IMR-90 (cell line): ENCODE data around the gene GPR37. TPM values are rescaled to one million over a fixed set of nuclear protein-coding genes. Genes with fewer than 3 reads are reported as not detected.

Source experiments
- ATAC-seq: fragments of 200-7000 bp; cut with Tn5 transposase; 2 replicates; pipeline ENCODE4 v1.9.1; 2020; ENCODE audit warnings: low read depth, mild to moderate bottlenecking, moderate library complexity
- BruUV-seq: library from RNA; stranded (reverse); fragments of 400-500 nt; replicated peaks from 2 replicates; lab custom pipeline; 2021; lab: Mats Ljungman, UMichigan
- CTCF ChIA-PET: fragments of 300-600 bp; formaldehyde crosslinking; extraction: SDS; loops from one replicate; lab custom pipeline; 2021; ENCODE audit warnings: antibody characterized with exemption; lab: Yijun Ruan, JAX
- POLR2A ChIA-PET: fragments of 300-600 bp; sonication (Branson Sonifier 250); formaldehyde crosslinking; loops from one replicate; lab custom pipeline; 2022; ENCODE audit warnings: antibody characterized with exemption; ENCODE audit not compliant: unreplicated experiment; lab: Charles Lee
- DNase-seq: peaks from one replicate; pipeline ENCODE4 v3.0.0; 2013
- H2AFZ ChIP-seq: replicated peaks from 2 replicates; pipeline ENCODE3; 2013; ENCODE audit warnings: low read length, mild to moderate bottlenecking; ENCODE audit not compliant: poor library complexity
- H2AK5ac ChIP-seq: 2 replicates; pipeline ENCODE4 v1.6.1; 2013; ENCODE audit warnings: low read depth, low read length, inconsistent platforms
- H2AK9ac ChIP-seq: replicated peaks from 2 replicates; pipeline ENCODE3; 2013; ENCODE audit warnings: mild to moderate bottlenecking, low read depth, low read length, moderate library complexity; ENCODE audit not compliant: poor library complexity
- H2BK120ac ChIP-seq: 2 replicates; pipeline ENCODE4 v1.6.1; 2013; ENCODE audit warnings: low read depth, low read length, inconsistent platforms
- H2BK15ac ChIP-seq: 3 replicates; pipeline ENCODE4 v1.6.1; 2013; ENCODE audit warnings: low read depth, low read length, inconsistent platforms
- H2BK20ac ChIP-seq: 2 replicates; pipeline ENCODE4 v1.6.1; 2013; ENCODE audit warnings: low read depth, mild to moderate bottlenecking, inconsistent platforms, low read length, moderate library complexity
- H2BK5ac ChIP-seq: 2 replicates; pipeline ENCODE4 v1.6.1; 2013; ENCODE audit warnings: mild to moderate bottlenecking, low read depth, low read length, inconsistent platforms; ENCODE audit not compliant: poor library complexity, severe bottlenecking
- H3K14ac ChIP-seq: replicated peaks from 2 replicates; pipeline ENCODE4 v1.6.1; 2013; ENCODE audit warnings: low read depth, low read length, inconsistent platforms
- H3K18ac ChIP-seq: 2 replicates; pipeline ENCODE4 v1.6.1; 2013; ENCODE audit warnings: low read depth, low read length, control low read depth
- H3K23ac ChIP-seq: 2 replicates; pipeline ENCODE4 v1.6.1; 2013; ENCODE audit warnings: low read depth, low read length, inconsistent platforms
- H3K27ac ChIP-seq: 2 replicates; pipeline ENCODE4 v1.5.1; 2013; ENCODE audit warnings: mild to moderate bottlenecking, control low read depth, low read length; ENCODE audit not compliant: insufficient read depth
- H3K27me3 ChIP-seq: 2 replicates; pipeline ENCODE4 v1.6.1; 2013; ENCODE audit warnings: low read length; ENCODE audit not compliant: control insufficient read depth, insufficient read depth
- H3K36me3 ChIP-seq: 2 replicates; pipeline ENCODE4 v1.6.1; 2013; ENCODE audit warnings: low read length, mixed read lengths; ENCODE audit not compliant: control insufficient read depth, insufficient read depth
- H3K4ac ChIP-seq: 2 replicates; pipeline ENCODE4 v1.6.1; 2013; ENCODE audit warnings: low read depth, low read length, inconsistent platforms
- H3K4me1 ChIP-seq: 2 replicates; pipeline ENCODE4 v1.6.1; 2013; ENCODE audit warnings: low read length, mixed read lengths; ENCODE audit not compliant: control insufficient read depth, insufficient read depth
- H3K4me2 ChIP-seq: 2 replicates; pipeline ENCODE4 v1.6.1; 2013; ENCODE audit warnings: low read depth, mild to moderate bottlenecking, control low read depth, low read length, moderate library complexity
- H3K4me3 ChIP-seq: 2 replicates; pipeline ENCODE4 v1.5.1; 2013; ENCODE audit warnings: low read depth, mild to moderate bottlenecking, control low read depth, low read length, moderate library complexity; ENCODE audit not compliant: insufficient read depth
- H3K56ac ChIP-seq: 2 replicates; pipeline ENCODE4 v1.6.1; 2013; ENCODE audit warnings: low read length, inconsistent platforms; ENCODE audit not compliant: insufficient read depth; ENCODE audit errors: extremely low read depth
- H3K79me1 ChIP-seq, 2 experiments: 2 replicates each; pipeline ENCODE4 v1.6.1; 2013; ENCODE audit warnings: low read length in 2 of 2, inconsistent platforms in 1 of 2, low read depth in 1 of 2
- H3K9ac ChIP-seq: 2 replicates; pipeline ENCODE4 v1.6.1; 2013; ENCODE audit warnings: low read depth, low read length, control low read depth
- H3K9me1 ChIP-seq: 2 replicates; pipeline ENCODE4 v1.6.1; 2013; ENCODE audit warnings: low read length, inconsistent platforms; ENCODE audit not compliant: insufficient read depth
- H3K9me3 ChIP-seq: 2 replicates; pipeline ENCODE4 v1.6.1; 2013; ENCODE audit warnings: low read length; ENCODE audit not compliant: control insufficient read depth, insufficient read depth
- H4K20me1 ChIP-seq: 2 replicates; pipeline ENCODE4 v1.6.1; 2013; ENCODE audit warnings: low read length, inconsistent platforms; ENCODE audit not compliant: insufficient read depth
- H4K5ac ChIP-seq: 2 replicates; pipeline ENCODE4 v1.6.1; 2013; ENCODE audit warnings: mild to moderate bottlenecking, low read depth, low read length, control low read depth
- H4K8ac ChIP-seq, 2 experiments: 2 replicates each; pipeline ENCODE4 v1.6.1; 2013; ENCODE audit warnings: low read depth in 2 of 2, low read length in 2 of 2, control low read depth in 1 of 2, inconsistent platforms in 1 of 2
- H4K91ac ChIP-seq: 2 replicates; pipeline ENCODE4 v1.6.1; 2013; ENCODE audit warnings: low read depth, low read length, inconsistent platforms; ENCODE audit not compliant: insufficient read depth
- BHLHE40 ChIP-seq: fragments of 150-350 bp; IDR thresholded peaks from 2 replicates; pipeline ENCODE4 v1.6.1; 2016; ENCODE audit warnings: mild to moderate bottlenecking, low read depth, low read length
- CEBPB ChIP-seq: IDR thresholded peaks from 2 replicates; pipeline ENCODE4 v1.6.1; 2012; ENCODE audit warnings: low read depth, low read length, improper control_type of control experiment
- CHD1 ChIP-seq: IDR thresholded peaks from 2 replicates; pipeline ENCODE4 v1.6.1; 2012; ENCODE audit warnings: low read depth, low read length, improper control_type of control experiment
- CTCF ChIP-seq: conservative IDR thresholded peaks from 2 replicates; pipeline ENCODE4 v1.5.1; 2012; ENCODE audit warnings: mild to moderate bottlenecking, low read depth, low read length, improper control_type of control experiment
- MAZ ChIP-seq: IDR thresholded peaks from 2 replicates; pipeline ENCODE4 v1.6.1; 2012; ENCODE audit warnings: low read depth, mild to moderate bottlenecking, low read length, improper control_type of control experiment, moderate library complexity, borderline replicate concordance
- MXI1 ChIP-seq: IDR thresholded peaks from 2 replicates; pipeline ENCODE4 v1.6.1; 2012; ENCODE audit warnings: low read depth, mild to moderate bottlenecking, low read length, moderate library complexity, borderline replicate concordance
- NFE2L2 ChIP-seq: fragments of 150-350 bp; IDR thresholded peaks from 2 replicates; pipeline ENCODE4 v1.6.1; 2016; ENCODE audit warnings: low read depth, mild to moderate bottlenecking, low read length
- RAD21 ChIP-seq: IDR thresholded peaks from 2 replicates; pipeline ENCODE4 v1.6.1; 2012; ENCODE audit warnings: low read length, improper control_type of control experiment
- RCOR1 ChIP-seq: IDR thresholded peaks from 2 replicates; pipeline ENCODE4 v1.6.1; 2012; ENCODE audit warnings: mild to moderate bottlenecking, low read length, improper control_type of control experiment; ENCODE audit not compliant: insufficient replicate concordance
- RFX5 ChIP-seq: IDR thresholded peaks from 2 replicates; pipeline ENCODE4 v1.8.0; 2012; ENCODE audit warnings: low read depth, mild to moderate bottlenecking, low read length, moderate library complexity
- SMC3 ChIP-seq: fragments of 150-350 bp; IDR thresholded peaks from 2 replicates; pipeline ENCODE4 v1.6.1; 2016; ENCODE audit warnings: low read depth, mild to moderate bottlenecking, antibody characterized with exemption, low read length, moderate library complexity
- WGBS, 2 experiments: methylation state at CpG; one replicate each; pipeline versions ENCODE4 v1.1.5 to v1.1.7; 2013; ENCODE audit warnings: missing lambda C conversion rate in 2 of 2; ENCODE audit not compliant: insufficient read length in 1 of 2; ENCODE audit errors: extremely low coverage in 2 of 2; 5-methylcytosine and 5-hydroxymethylcytosine counted together
- dilution Hi-C: fragments of 300-500 bp; cut with HindIII; formaldehyde crosslinking; loops from one replicate; pipeline ENCODE4 v1.14.3; 2018; ENCODE audit warnings: low sequenced_read_pairs; ENCODE audit not compliant: unreplicated experiment
- in situ Hi-C: fragments of 300-500 bp; cut with MboI; formaldehyde crosslinking; loops from 3 replicates; pipeline ENCODE4 v1.14.3; 2019; ENCODE audit warnings: low sequenced_read_pairs, inconsistent platforms, mixed read lengths
- intact Hi-C: fragments of 100-400 bp; cut with micrococcal nuclease; formaldehyde crosslinking; loops from 2 replicates; pipeline ENCODE4 v1.10.0; 2022
- polyA plus RNA-seq, 3 experiments: library from polyadenylated mRNA; depleted of rRNA; stranded (reverse); fragments of >200 nt; gene quantifications; 2 replicates each; pipeline ENCODE4 v1.2.3, GENCODE V29; 2012; ENCODE audit warnings: low replicate concordance in 1 of 3
- total RNA-seq: library from RNA; depleted of rRNA; stranded (reverse); fragments of >200 nt; gene quantifications from 2 replicates; pipeline ENCODE4 v1.2.3, GENCODE V29; 2012
- TF ChIP-seq, protein P1 (sequence below): fragments of 150-350 bp; IDR thresholded peaks from 2 replicates; pipeline ENCODE4 v1.6.1; 2017; ENCODE audit warnings: mild to moderate bottlenecking, antibody characterized with exemption, low read length, low read depth

GPR37 gene
- total and polyA plus RNA-seq, 2 of the 4 experiments (the other 2 are of a cell fraction) = 4.6 to 9.3 TPM

DNA sequence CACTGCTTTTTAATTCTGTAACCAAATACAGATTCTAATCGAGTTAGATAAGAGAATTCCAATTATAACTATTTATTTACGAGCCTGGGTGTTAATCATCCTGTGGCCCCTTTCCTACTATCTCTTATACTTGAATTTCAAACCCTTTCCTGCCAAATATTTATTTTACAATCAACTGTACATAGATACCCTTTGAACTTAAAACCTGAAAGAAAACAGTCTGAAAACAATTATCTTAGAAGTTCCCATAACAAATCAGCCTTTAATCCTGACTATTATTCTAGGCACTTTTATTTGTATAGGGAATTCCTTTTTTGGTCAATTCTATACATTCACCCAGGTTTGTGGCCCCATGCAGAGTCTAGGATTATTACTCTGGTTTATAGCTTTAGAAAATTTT lies 10.6 kb upstream of the GPR37 start:
- H4K20me1 ChIP-seq = no peaks in the 10 kb centered on the region
- no peaks in the 10 kb centered on the region for H3K27me3 ChIP-seq
- ChIA-PET CTCF (interaction anchor here (1.0 to 1.5 kb wide), 2 partner anchors 10 to 621 kb away, joined by 3 to 11 read pairs; partner anchors contain the start of gene GPR37), POLR2A (no interaction called here)
- no peak overlapping the region for H2BK5ac ChIP-seq
- no peak overlapping the region for H2AFZ ChIP-seq
- no peak overlapping the region for H3K4me3 ChIP-seq
- intact Hi-C loops = no loop called here
- H2BK15ac ChIP-seq = no peak overlapping the region
- H2AK5ac ChIP-seq = no peak overlapping the region
- no peak overlapping the region for H3K4me2 ChIP-seq
- H3K27ac ChIP-seq = no peak overlapping the region
- no peak overlapping the region for H2BK120ac ChIP-seq
- no peak overlapping the region for H3K9ac ChIP-seq
- in situ Hi-C loops = no loop called here
- no peak overlapping the region for H3K18ac ChIP-seq
- TF ChIP-seq MAZ = no peak
- TF ChIP-seq RAD21 = no peak
- TF ChIP-seq SMC3 = no peak
- TF ChIP-seq RCOR1 = no peak
- TF ChIP-seq, protein P1, sequence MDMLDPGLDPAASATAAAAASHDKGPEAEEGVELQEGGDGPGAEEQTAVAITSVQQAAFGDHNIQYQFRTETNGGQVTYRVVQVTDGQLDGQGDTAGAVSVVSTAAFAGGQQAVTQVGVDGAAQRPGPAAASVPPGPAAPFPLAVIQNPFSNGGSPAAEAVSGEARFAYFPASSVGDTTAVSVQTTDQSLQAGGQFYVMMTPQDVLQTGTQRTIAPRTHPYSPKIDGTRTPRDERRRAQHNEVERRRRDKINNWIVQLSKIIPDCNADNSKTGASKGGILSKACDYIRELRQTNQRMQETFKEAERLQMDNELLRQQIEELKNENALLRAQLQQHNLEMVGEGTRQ = no peak
- no peak for TF ChIP-seq NFE2L2
- no peak for TF ChIP-seq CEBPB
- TF ChIP-seq RFX5 = no peak
- no peak for TF ChIP-seq MXI1
- no peak for TF ChIP-seq BHLHE40
- TF ChIP-seq CHD1 = no peak
- TF ChIP-seq CTCF = no peak
- no peaks in the 10 kb centered on the region for H3K79me1 ChIP-seq
- no peak overlapping the region for H4K91ac ChIP-seq
- dilution Hi-C loops = no loop called here
- H4K8ac ChIP-seq = no peak overlapping the region
- no peak for DNase-seq
- H4K5ac ChIP-seq = no peak overlapping the region
- no peak overlapping the region for H3K56ac ChIP-seq
- ATAC-seq = no peak
- H3K23ac ChIP-seq = no peak overlapping the region
- 0 out of 2 replicates have a peak, but pooled peaks cover 2% of the 10 kb centered on the region for H3K4me1 ChIP-seq
- no peaks in the 10 kb centered on the region for H3K9me1 ChIP-seq
- H3K36me3 ChIP-seq = no peaks in the 10 kb centered on the region
- H2AK9ac ChIP-seq = no peak overlapping the region
- H2BK20ac ChIP-seq = no peak overlapping the region
- H3K9me3 ChIP-seq = no peaks in the 10 kb centered on the region
- no peak overlapping the region for H3K4ac ChIP-seq
- no peak overlapping the region for H3K14ac ChIP-seq
- no CpG with 5 or more reads among the region's 2 CpGs for WGBS, 2 experiments
- BruUV-seq = no TSS peak
